GM23338 (cell line): ENCODE data around the gene WDR41. TPM values are rescaled to one million over a fixed set of nuclear protein-coding genes. Genes with fewer than 3 reads are reported as not detected.

Experiments used
- ATAC-seq: fragments of 200-7000 bp; cut with Tn5 transposase; 3 replicates; pipeline ENCODE4 v1.9.1; 2020
- DNase-seq: peaks from one replicate; pipeline ENCODE4 v3.0.0-alpha.2; 2015; ENCODE audit warnings: low spot score
- H2AFZ ChIP-seq: fragments of 200-600 bp; sonication (generic); 2 replicates; pipeline ENCODE4 v1.8.0; 2016; ENCODE audit warnings: antibody characterized with exemption, mild to moderate bottlenecking, moderate library complexity
- H3F3A ChIP-seq: fragments of 200-600 bp; sonication (generic); replicated peaks from 2 replicates; pipeline ENCODE4 v1.8.0; 2017; ENCODE audit warnings: antibody characterized with exemption, mixed run types, low read depth
- H3K27ac ChIP-seq: fragments of 200-600 bp; sonication (generic); 2 replicates; pipeline ENCODE4 v1.6.1; 2016; ENCODE audit warnings: low read depth
- H3K27me3 ChIP-seq: fragments of 200-600 bp; sonication (generic); 2 replicates; pipeline ENCODE4 v1.8.0; 2016; ENCODE audit warnings: mild to moderate bottlenecking, mixed run types, moderate library complexity; ENCODE audit not compliant: insufficient read depth
- H3K36me3 ChIP-seq: fragments of 200-600 bp; sonication (generic); 2 replicates; pipeline ENCODE4 v1.8.0; 2016; ENCODE audit warnings: mild to moderate bottlenecking; ENCODE audit not compliant: insufficient read depth
- H3K4me1 ChIP-seq: fragments of 200-600 bp; sonication (generic); 2 replicates; pipeline ENCODE4 v1.8.0; 2016; ENCODE audit warnings: mild to moderate bottlenecking, moderate library complexity; ENCODE audit not compliant: insufficient read depth
- H3K4me2 ChIP-seq: fragments of 200-600 bp; sonication (generic); 2 replicates; pipeline ENCODE4 v1.7.1; 2017; ENCODE audit warnings: mixed run types
- H3K4me3 ChIP-seq: fragments of 200-600 bp; sonication (generic); 2 replicates; pipeline ENCODE4 v1.6.1; 2016; ENCODE audit warnings: mixed run types
- H3K79me2 ChIP-seq: fragments of 200-600 bp; sonication (generic); replicated peaks from 2 replicates; pipeline ENCODE4 v1.8.0; 2017; ENCODE audit warnings: mild to moderate bottlenecking; ENCODE audit not compliant: insufficient read depth
- H3K9me2 ChIP-seq: fragments of 200-600 bp; sonication (generic); 2 replicates; pipeline ENCODE4 v1.8.0; 2017; ENCODE audit not compliant: insufficient read depth
- H4K20me1 ChIP-seq: fragments of 200-600 bp; sonication (generic); replicated peaks from 2 replicates; pipeline ENCODE4 v1.8.0; 2017; ENCODE audit warnings: mild to moderate bottlenecking; ENCODE audit not compliant: insufficient read depth
- H3K27ac Mint-ChIP-seq: 2 replicates; pipeline ENCODE4 v1.8.0; 2020; ENCODE audit warnings: inconsistent platforms, mild to moderate bottlenecking, moderate library complexity, mixed read lengths
- H3K27me3 Mint-ChIP-seq: 3 replicates; pipeline ENCODE4 v1.8.0; 2022; ENCODE audit warnings: low read depth, mild to moderate bottlenecking, moderate library complexity, mixed read lengths, inconsistent platforms; ENCODE audit not compliant: insufficient read depth, poor library complexity
- H3K36me3 Mint-ChIP-seq: 3 replicates; pipeline ENCODE4 v1.8.0; 2021; ENCODE audit warnings: low read depth, mild to moderate bottlenecking, inconsistent platforms, moderate library complexity, mixed read lengths
- H3K4me1 Mint-ChIP-seq: 3 replicates; pipeline ENCODE4 v1.8.0; 2020; ENCODE audit warnings: mild to moderate bottlenecking, inconsistent platforms, mixed read lengths
- H3K4me3 Mint-ChIP-seq: 3 replicates; pipeline ENCODE4 v1.8.0; 2021; ENCODE audit warnings: moderate library complexity, mild to moderate bottlenecking, inconsistent platforms, mixed read lengths
- H3K9me3 Mint-ChIP-seq: 3 replicates; pipeline ENCODE4 v1.8.0; 2020; ENCODE audit warnings: moderate library complexity, mild to moderate bottlenecking, inconsistent platforms, mixed read lengths
- CREB1 ChIP-seq: fragments of 250-450 bp; sonication (Bioruptor Pico); IDR thresholded peaks from 2 replicates; pipeline ENCODE4 v1.5.0; 2020; ENCODE audit warnings: low read depth, mild to moderate bottlenecking, moderate library complexity
- CTCF ChIP-seq, 2 experiments: fragments of 200-600 bp in 1 of 2; sonication (generic) in 1 of 2; conservative IDR thresholded peaks; 2 replicates each; pipeline versions ENCODE4 v1.5.1 to v1.6.1; 2016 to 2017; ENCODE audit warnings: antibody characterized with exemption in 2 of 2, low read depth in 2 of 2, mild to moderate bottlenecking in 2 of 2, moderate library complexity in 1 of 2
- EZH2phosphoT487 ChIP-seq: fragments of 200-600 bp; sonication (generic); IDR thresholded peaks from one replicate; pipeline ENCODE4 v1.8.1; 2018; ENCODE audit warnings: antibody characterized with exemption; ENCODE audit not compliant: unreplicated experiment
- NANOG ChIP-seq: IDR thresholded peaks from 2 replicates; pipeline ENCODE4 v1.6.1; 2016; ENCODE audit warnings: antibody characterized with exemption, borderline replicate concordance
- REST ChIP-seq: IDR thresholded peaks from one replicate; pipeline ENCODE4 v1.6.1; 2018; ENCODE audit warnings: antibody characterized with exemption; ENCODE audit not compliant: unreplicated experiment
- STAT1 ChIP-seq: IDR thresholded peaks from one replicate; pipeline ENCODE4 v1.6.1; 2016; ENCODE audit warnings: antibody characterized with exemption; ENCODE audit not compliant: unreplicated experiment
- ZNF114 ChIP-seq: fragments of 250-450 bp; sonication (Bioruptor Pico); IDR thresholded peaks from 2 replicates; pipeline ENCODE4 v1.5.0; 2020; ENCODE audit warnings: mild to moderate bottlenecking, moderate library complexity
- ZNF331 ChIP-seq: fragments of 250-450 bp; sonication (Bioruptor Pico); IDR thresholded peaks from 2 replicates; pipeline ENCODE4 v1.5.0; 2020; ENCODE audit warnings: low read depth, mild to moderate bottlenecking, moderate library complexity
- polyA plus RNA-seq: library from polyadenylated mRNA; unstranded; fragments of >200 nt; fragmentation: Nextera tagmentation; extraction: Ambion mirVana; gene quantifications from 2 replicates; pipeline ENCODE4 v1.2.1, GENCODE V29; 2016
- total RNA-seq: library from RNA; depleted of rRNA; stranded (reverse); fragments of >200 nt; shearing (Covaris generic); gene quantifications from 2 replicates; pipeline ENCODE4 v1.2.3, GENCODE V29; 2014

Gene WDR41
- total and polyA plus RNA-seq, 2 experiments from 2014 or later: 19.1 to 40.4 TPM

- no peak overlapping the region for H3K4me2 ChIP-seq
- no peak overlapping the region for H2AFZ ChIP-seq
- no peaks in the 10 kb centered on the region for H3K79me2 ChIP-seq
- H3K27ac ChIP-seq: no peak overlapping the region
- DNase-seq (no peak), ATAC-seq (no peak)
- no peaks in the 10 kb centered on the region for H3K9me2 ChIP-seq
- no peaks in the 10 kb centered on the region for H3K36me3 Mint-ChIP-seq
- H3F3A ChIP-seq: no peaks in the 10 kb centered on the region
- no peak overlapping the region for H3K27ac Mint-ChIP-seq
- no peaks in the 10 kb centered on the region for H3K9me3 Mint-ChIP-seq
- peaks cover 4% of the 10 kb centered on the region for H3K27me3 Mint-ChIP-seq
- no peak overlapping the region for H3K4me3 ChIP-seq
- H3K4me1 ChIP-seq: no peaks in the 10 kb centered on the region
- TF ChIP-seq ZNF114 (CRISPR knock-in tag) (no peak), CREB1 (CRISPR knock-in tag) (no peak), REST (no peak), EZH2phosphoT487 (no peak), STAT1 (no peak)
- H3K4me3 Mint-ChIP-seq: no peak overlapping the region
- H3K27me3 ChIP-seq: no peaks in the 10 kb centered on the region
- H4K20me1 ChIP-seq: no peaks in the 10 kb centered on the region
- H3K36me3 ChIP-seq: no peaks in the 10 kb centered on the region
- peaks cover 4% of the 10 kb centered on the region; the same call in 2 of the 3 replicates for H3K4me1 Mint-ChIP-seq
Observed at GRCh38 chr5:77420940-77421339, 71.2 kb downstream of the WDR41 start.

DNA sequence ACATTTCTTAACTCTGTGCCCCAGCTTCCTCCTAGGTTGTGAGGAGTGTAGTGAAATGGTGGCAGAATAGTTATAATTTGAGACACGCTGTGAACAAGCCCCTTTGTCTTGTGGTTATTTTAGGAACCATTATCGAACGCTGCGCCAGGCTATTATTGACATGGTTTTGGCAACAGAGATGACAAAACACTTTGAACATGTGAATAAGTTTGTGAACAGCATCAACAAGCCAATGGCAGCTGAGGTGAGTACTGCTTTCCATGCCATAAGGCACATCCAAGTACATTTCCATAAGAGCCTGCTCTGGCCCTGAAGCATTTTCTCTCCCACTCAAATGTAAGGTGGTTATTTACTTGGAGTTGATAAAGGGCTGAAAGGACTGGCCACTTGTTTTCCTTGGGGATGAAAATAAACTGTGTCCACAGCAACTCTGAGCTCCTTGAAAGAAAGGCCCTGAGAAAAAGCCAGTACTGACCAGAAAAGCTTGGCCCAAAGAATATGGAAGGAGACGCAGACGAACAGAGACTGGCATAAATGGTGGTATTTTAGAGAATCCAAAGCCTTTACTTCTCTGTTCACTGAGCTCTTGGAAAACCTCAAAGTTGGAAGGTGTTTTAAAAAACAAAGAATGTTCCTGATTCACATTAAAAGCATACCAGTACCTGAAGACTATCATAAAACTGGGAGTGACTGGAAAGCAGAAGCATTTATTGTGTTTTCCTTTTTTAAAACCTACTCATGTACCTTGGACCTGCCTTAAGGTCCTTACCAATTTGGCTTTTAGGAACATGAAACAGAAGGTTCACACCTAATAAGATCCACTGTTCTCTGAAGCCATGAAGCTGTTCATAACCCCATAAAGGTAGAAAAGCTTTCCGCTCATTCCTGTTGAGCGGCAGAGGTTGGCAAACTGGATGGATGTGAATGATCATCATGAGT lies 72.2 kb downstream of the WDR41 start:
- ATAC-seq (no peak), DNase-seq (no peak)
- H3K9me2 ChIP-seq: no peaks in the 10 kb centered on the region
- H3K4me3 ChIP-seq: no peak overlapping the region
- no peak overlapping the region for H3K27ac ChIP-seq
- no peaks in the 10 kb centered on the region for H3K27me3 ChIP-seq
- H2AFZ ChIP-seq: no peak overlapping the region
- Mint-ChIP-seq H3K4me1 (peaks cover 4% of the 10 kb centered on the region; the same call in 2 of the 3 replicates), H3K27ac (no peak overlapping the region), H3K4me3 (no peak overlapping the region), H3K27me3 (peaks cover 4% of the 10 kb centered on the region), H3K9me3 (no peaks in the 10 kb centered on the region), H3K36me3 (no peaks in the 10 kb centered on the region)
- H4K20me1 ChIP-seq: no peaks in the 10 kb centered on the region
- H3K36me3 ChIP-seq: no peaks in the 10 kb centered on the region
- H3F3A ChIP-seq: no peaks in the 10 kb centered on the region
- H3K4me2 ChIP-seq: no peak overlapping the region
- no peaks in the 10 kb centered on the region for H3K4me1 ChIP-seq
- no peaks in the 10 kb centered on the region for H3K79me2 ChIP-seq
- TF ChIP-seq NANOG (no peak), ZNF114 (CRISPR knock-in tag) (no peak), ZNF331 (no peak), CREB1 (CRISPR knock-in tag) (no peak), EZH2phosphoT487 (no peak), REST (no peak), CTCF (conservative IDR thresholded peaks at IDR 0.05; ENCODE audit: low read depth in 2 of 2) (no peak)
